HepG2 (cell line): Measurements from ENCODE around the gene AXIN2. TPM values are rescaled to one million over a fixed set of nuclear protein-coding genes. Genes with fewer than 3 reads are reported as not detected.

Experiments used
- AHR ChIP-seq: IDR thresholded peaks from 2 replicates; pipeline ENCODE4 v1.6.1; 2018; ENCODE audit warnings: missing genetic modification reagents, missing compliant biosample characterization
- FOSL1 ChIP-seq: sonication (generic); formaldehyde crosslinking; IDR thresholded peaks from 2 replicates; pipeline ENCODE4 v1.9.0; 2021; ENCODE audit warnings: missing genetic modification reagents, borderline replicate concordance
- FOXK1 ChIP-seq: sonication (generic); formaldehyde crosslinking; IDR thresholded peaks from 2 replicates; pipeline ENCODE4 v1.4.0; 2020; ENCODE audit warnings: low read depth, missing genetic modification reagents, borderline replicate concordance
- IRF2 ChIP-seq: IDR thresholded peaks from 2 replicates; pipeline ENCODE4 v1.6.1; 2018; ENCODE audit warnings: missing genetic modification reagents, missing compliant biosample characterization
- MEF2D ChIP-seq: sonication (generic); formaldehyde crosslinking; IDR thresholded peaks from 2 replicates; pipeline ENCODE4 v1.5.1; 2020; ENCODE audit warnings: mild to moderate bottlenecking, missing genetic modification reagents
- NFYB ChIP-seq: sonication (generic); formaldehyde crosslinking; IDR thresholded peaks from 2 replicates; pipeline ENCODE4 v1.4.0; 2020; ENCODE audit warnings: missing genetic modification reagents
- RAD21 ChIP-seq: fragments of 450-650 bp; formaldehyde crosslinking; IDR thresholded peaks from 2 replicates; pipeline ENCODE4 v1.5.0; 2020; ENCODE audit warnings: mild to moderate bottlenecking
- SMAD1 ChIP-seq: sonication (generic); formaldehyde crosslinking; IDR thresholded peaks from 2 replicates; pipeline ENCODE4 v1.4.0; 2020; ENCODE audit warnings: missing genetic modification reagents, low read depth, mild to moderate bottlenecking, borderline replicate concordance
- ZFP62 ChIP-seq: sonication (generic); formaldehyde crosslinking; IDR thresholded peaks from 2 replicates; pipeline ENCODE4 v1.4.0; 2020; ENCODE audit warnings: missing genetic modification reagents
- ZFX ChIP-seq: sonication (generic); formaldehyde crosslinking; IDR thresholded peaks from 2 replicates; pipeline ENCODE4 v1.4.0; 2020; ENCODE audit warnings: mild to moderate bottlenecking, low read depth, missing genetic modification reagents, moderate library complexity
- polyA plus RNA-seq, 8 experiments: library from polyadenylated mRNA; depleted of rRNA in 3 of 8; stranded (reverse) in 7 of 8; unstranded in 1 of 8; fragments of >200 nt; fragmentation: Illumina TruSeq in 4 of 8; extraction: Trizol in 4 of 8; gene quantifications; 2 replicates each; pipeline versions ENCODE4 v1.2.1 to v1.2.3, GENCODE V29; 2011 to 2016; ENCODE audit warnings: low read depth in 4 of 8, missing spikeins in 1 of 8, mixed read lengths in 1 of 8; ENCODE audit not compliant: insufficient read depth in 1 of 8
- total RNA-seq, 5 experiments: library from RNA; depleted of rRNA; stranded (reverse); fragments of >200 nt; fragmentation: Illumina TruSeq; extraction: Trizol; gene quantifications; 2 replicates each; pipeline ENCODE4 v1.2.3, GENCODE V29; 2016; ENCODE audit warnings: low read depth in 1 of 5
- TF ChIP-seq, protein P1 (sequence below): sonication (generic); formaldehyde crosslinking; IDR thresholded peaks from 2 replicates; pipeline ENCODE4 v1.4.0; 2020; ENCODE audit warnings: missing genetic modification reagents, borderline replicate concordance
- TF ChIP-seq, protein P2 (sequence below): sonication (generic); formaldehyde crosslinking; IDR thresholded peaks from 2 replicates; pipeline ENCODE4 v1.4.0; 2020; ENCODE audit warnings: mild to moderate bottlenecking, missing genetic modification reagents
- TF ChIP-seq, protein P3 (sequence below): IDR thresholded peaks from 2 replicates; pipeline ENCODE4 v1.6.1; 2016; ENCODE audit warnings: low read depth, missing genetic modification reagents, missing compliant biosample characterization
- TF ChIP-seq, protein P4 (sequence below): sonication (generic); formaldehyde crosslinking; IDR thresholded peaks from 2 replicates; pipeline ENCODE4 v1.5.1; 2020; ENCODE audit warnings: missing genetic modification reagents, mild to moderate bottlenecking, borderline replicate concordance
- TF ChIP-seq, protein P5 (sequence below): sonication (generic); formaldehyde crosslinking; IDR thresholded peaks from 2 replicates; pipeline ENCODE4 v1.9.0; 2022; ENCODE audit warnings: low read depth, missing genetic modification reagents

Gene AXIN2
- total and polyA plus RNA-seq, 2 of the 13 experiments (the other 11 are each of a cell fraction or from before 2014, with no cell fraction given): 58.6 to 63.4 TPM

DNA sequence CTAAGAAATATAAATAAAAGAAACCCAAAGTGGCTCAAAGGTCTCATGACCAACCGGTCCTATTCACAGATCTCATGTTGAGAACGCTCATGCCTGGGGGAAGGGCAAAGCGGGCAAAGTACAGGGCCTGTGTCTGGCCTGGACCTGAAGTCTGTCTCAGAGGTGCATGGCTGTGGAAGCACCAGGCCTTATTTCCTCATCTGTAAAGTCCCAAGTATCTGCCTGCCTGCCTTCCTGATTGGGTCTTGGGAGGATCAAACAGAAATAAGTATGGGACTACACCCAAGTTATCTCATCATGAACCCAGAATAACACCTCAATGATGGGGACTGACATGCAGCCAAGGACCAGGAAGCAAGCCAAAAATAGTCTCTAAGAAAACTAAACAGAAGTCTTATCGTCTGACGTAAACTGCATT is 14.2 kb downstream of the AXIN2 start (continued):
- TF ChIP-seq, protein P1, sequence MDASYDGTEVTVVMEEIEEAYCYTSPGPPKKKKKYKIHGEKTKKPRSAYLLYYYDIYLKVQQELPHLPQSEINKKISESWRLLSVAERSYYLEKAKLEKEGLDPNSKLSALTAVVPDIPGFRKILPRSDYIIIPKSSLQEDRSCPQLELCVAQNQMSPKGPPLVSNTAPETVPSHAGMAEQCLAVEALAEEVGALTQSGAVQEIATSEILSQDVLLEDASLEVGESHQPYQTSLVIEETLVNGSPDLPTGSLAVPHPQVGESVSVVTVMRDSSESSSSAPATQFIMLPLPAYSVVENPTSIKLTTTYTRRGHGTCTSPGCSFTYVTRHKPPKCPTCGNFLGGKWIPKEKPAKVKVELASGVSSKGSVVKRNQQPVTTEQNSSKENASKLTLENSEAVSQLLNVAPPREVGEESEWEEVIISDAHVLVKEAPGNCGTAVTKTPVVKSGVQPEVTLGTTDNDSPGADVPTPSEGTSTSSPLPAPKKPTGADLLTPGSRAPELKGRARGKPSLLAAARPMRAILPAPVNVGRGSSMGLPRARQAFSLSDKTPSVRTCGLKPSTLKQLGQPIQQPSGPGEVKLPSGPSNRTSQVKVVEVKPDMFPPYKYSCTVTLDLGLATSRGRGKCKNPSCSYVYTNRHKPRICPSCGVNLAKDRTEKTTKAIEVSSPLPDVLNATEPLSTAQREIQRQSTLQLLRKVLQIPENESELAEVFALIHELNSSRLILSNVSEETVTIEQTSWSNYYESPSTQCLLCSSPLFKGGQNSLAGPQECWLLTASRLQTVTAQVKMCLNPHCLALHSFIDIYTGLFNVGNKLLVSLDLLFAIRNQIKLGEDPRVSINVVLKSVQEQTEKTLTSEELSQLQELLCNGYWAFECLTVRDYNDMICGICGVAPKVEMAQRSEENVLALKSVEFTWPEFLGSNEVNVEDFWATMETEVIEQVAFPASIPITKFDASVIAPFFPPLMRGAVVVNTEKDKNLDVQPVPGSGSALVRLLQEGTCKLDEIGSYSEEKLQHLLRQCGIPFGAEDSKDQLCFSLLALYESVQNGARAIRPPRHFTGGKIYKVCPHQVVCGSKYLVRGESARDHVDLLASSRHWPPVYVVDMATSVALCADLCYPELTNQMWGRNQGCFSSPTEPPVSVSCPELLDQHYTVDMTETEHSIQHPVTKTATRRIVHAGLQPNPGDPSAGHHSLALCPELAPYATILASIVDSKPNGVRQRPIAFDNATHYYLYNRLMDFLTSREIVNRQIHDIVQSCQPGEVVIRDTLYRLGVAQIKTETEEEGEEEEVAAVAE (CRISPR knock-in tag): no peak
- TF ChIP-seq, protein P2, sequence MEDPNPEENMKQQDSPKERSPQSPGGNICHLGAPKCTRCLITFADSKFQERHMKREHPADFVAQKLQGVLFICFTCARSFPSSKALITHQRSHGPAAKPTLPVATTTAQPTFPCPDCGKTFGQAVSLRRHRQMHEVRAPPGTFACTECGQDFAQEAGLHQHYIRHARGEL (CRISPR knock-in tag): no peak
- no peak; the same call in 1 of the 2 replicates for TF ChIP-seq MEF2D
- no peak for TF ChIP-seq SMAD1 (CRISPR knock-in tag)
- TF ChIP-seq, protein P3, sequence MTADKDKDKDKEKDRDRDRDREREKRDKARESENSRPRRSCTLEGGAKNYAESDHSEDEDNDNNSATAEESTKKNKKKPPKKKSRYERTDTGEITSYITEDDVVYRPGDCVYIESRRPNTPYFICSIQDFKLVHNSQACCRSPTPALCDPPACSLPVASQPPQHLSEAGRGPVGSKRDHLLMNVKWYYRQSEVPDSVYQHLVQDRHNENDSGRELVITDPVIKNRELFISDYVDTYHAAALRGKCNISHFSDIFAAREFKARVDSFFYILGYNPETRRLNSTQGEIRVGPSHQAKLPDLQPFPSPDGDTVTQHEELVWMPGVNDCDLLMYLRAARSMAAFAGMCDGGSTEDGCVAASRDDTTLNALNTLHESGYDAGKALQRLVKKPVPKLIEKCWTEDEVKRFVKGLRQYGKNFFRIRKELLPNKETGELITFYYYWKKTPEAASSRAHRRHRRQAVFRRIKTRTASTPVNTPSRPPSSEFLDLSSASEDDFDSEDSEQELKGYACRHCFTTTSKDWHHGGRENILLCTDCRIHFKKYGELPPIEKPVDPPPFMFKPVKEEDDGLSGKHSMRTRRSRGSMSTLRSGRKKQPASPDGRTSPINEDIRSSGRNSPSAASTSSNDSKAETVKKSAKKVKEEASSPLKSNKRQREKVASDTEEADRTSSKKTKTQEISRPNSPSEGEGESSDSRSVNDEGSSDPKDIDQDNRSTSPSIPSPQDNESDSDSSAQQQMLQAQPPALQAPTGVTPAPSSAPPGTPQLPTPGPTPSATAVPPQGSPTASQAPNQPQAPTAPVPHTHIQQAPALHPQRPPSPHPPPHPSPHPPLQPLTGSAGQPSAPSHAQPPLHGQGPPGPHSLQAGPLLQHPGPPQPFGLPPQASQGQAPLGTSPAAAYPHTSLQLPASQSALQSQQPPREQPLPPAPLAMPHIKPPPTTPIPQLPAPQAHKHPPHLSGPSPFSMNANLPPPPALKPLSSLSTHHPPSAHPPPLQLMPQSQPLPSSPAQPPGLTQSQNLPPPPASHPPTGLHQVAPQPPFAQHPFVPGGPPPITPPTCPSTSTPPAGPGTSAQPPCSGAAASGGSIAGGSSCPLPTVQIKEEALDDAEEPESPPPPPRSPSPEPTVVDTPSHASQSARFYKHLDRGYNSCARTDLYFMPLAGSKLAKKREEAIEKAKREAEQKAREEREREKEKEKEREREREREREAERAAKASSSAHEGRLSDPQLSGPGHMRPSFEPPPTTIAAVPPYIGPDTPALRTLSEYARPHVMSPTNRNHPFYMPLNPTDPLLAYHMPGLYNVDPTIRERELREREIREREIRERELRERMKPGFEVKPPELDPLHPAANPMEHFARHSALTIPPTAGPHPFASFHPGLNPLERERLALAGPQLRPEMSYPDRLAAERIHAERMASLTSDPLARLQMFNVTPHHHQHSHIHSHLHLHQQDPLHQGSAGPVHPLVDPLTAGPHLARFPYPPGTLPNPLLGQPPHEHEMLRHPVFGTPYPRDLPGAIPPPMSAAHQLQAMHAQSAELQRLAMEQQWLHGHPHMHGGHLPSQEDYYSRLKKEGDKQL: no peak
- TF ChIP-seq, protein P4, sequence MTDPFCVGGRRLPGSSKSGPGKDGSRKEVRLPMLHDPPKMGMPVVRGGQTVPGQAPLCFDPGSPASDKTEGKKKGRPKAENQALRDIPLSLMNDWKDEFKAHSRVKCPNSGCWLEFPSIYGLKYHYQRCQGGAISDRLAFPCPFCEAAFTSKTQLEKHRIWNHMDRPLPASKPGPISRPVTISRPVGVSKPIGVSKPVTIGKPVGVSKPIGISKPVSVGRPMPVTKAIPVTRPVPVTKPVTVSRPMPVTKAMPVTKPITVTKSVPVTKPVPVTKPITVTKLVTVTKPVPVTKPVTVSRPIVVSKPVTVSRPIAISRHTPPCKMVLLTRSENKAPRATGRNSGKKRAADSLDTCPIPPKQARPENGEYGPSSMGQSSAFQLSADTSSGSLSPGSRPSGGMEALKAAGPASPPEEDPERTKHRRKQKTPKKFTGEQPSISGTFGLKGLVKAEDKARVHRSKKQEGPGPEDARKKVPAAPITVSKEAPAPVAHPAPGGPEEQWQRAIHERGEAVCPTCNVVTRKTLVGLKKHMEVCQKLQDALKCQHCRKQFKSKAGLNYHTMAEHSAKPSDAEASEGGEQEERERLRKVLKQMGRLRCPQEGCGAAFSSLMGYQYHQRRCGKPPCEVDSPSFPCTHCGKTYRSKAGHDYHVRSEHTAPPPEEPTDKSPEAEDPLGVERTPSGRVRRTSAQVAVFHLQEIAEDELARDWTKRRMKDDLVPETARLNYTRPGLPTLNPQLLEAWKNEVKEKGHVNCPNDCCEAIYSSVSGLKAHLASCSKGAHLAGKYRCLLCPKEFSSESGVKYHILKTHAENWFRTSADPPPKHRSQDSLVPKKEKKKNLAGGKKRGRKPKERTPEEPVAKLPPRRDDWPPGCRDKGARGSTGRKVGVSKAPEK (CRISPR knock-in tag): no peak
- no peak for TF ChIP-seq NFYB (CRISPR knock-in tag)
- TF ChIP-seq IRF2 (CRISPR knock-in tag): no peak; the same call in 1 of the 2 replicates
- TF ChIP-seq FOSL1 (CRISPR knock-in tag): no peak
- TF ChIP-seq AHR (CRISPR knock-in tag): no peak
- TF ChIP-seq, protein P5, sequence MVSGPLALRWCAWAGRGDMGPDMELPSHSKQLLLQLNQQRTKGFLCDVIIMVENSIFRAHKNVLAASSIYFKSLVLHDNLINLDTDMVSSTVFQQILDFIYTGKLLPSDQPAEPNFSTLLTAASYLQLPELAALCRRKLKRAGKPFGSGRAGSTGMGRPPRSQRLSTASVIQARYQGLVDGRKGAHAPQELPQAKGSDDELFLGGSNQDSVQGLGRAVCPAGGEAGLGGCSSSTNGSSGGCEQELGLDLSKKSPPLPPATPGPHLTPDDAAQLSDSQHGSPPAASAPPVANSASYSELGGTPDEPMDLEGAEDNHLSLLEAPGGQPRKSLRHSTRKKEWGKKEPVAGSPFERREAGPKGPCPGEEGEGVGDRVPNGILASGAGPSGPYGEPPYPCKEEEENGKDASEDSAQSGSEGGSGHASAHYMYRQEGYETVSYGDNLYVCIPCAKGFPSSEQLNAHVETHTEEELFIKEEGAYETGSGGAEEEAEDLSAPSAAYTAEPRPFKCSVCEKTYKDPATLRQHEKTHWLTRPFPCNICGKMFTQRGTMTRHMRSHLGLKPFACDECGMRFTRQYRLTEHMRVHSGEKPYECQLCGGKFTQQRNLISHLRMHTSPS (CRISPR knock-in tag): no peak
- TF ChIP-seq ZFP62: no peak
- TF ChIP-seq RAD21: no peak
- TF ChIP-seq FOXK1 (CRISPR knock-in tag): peak; percentile 40; the same call in 1 of the 2 replicates
- peak; percentile 72 for TF ChIP-seq ZFX (CRISPR knock-in tag)
